Endothelial cell of umbilical vein (primary cell): ENCODE data around the gene BICRA.

Source experiments
- CTCF ChIP-seq, 2 donors: IDR thresholded peaks; 1 replicate in 1 of 2; 2 replicates in 1 of 2; pipeline ENCODE4 v1.5.1; 2011; ENCODE audit warnings: low read length in 2 of 2, mild to moderate bottlenecking in 2 of 2, moderate library complexity in 2 of 2, control low read depth in 1 of 2, inconsistent platforms in 1 of 2, low read depth in 1 of 2; ENCODE audit not compliant: insufficient read depth in 1 of 2; ENCODE audit errors: extremely low read depth in 1 of 2
- EZH2 ChIP-seq: IDR thresholded peaks from 2 replicates; pipeline ENCODE4 v1.6.1; 2012; ENCODE audit warnings: borderline replicate concordance, low read depth, mild to moderate bottlenecking, moderate library complexity, low read length, inconsistent platforms; ENCODE audit not compliant: severe bottlenecking
- FOS ChIP-seq: IDR thresholded peaks from 2 replicates; pipeline ENCODE4 v1.6.1; 2011; ENCODE audit warnings: mild to moderate bottlenecking, low read length, moderate library complexity, borderline replicate concordance; ENCODE audit not compliant: insufficient read depth
- GATA2 ChIP-seq: IDR thresholded peaks from 2 replicates; pipeline ENCODE4 v1.7.0; 2011; ENCODE audit warnings: low read depth, mild to moderate bottlenecking, moderate library complexity, mixed read lengths, low read length; ENCODE audit not compliant: insufficient read length, insufficient read depth
- JUN ChIP-seq: IDR thresholded peaks from 2 replicates; pipeline ENCODE4 v1.6.1; 2011; ENCODE audit warnings: borderline replicate concordance, low read depth; ENCODE audit not compliant: insufficient read length, insufficient read depth
- MAX ChIP-seq: IDR thresholded peaks from 2 replicates; pipeline ENCODE4 v1.6.1; 2011; ENCODE audit not compliant: insufficient read depth, insufficient read length
- MYC ChIP-seq: IDR thresholded peaks from one replicate; pipeline ENCODE4 v1.6.1; 2011; ENCODE audit warnings: mild to moderate bottlenecking, low read depth, low read length
- POLR2A ChIP-seq: IDR thresholded peaks from 2 replicates; pipeline ENCODE4 v1.6.1; 2012; ENCODE audit warnings: low read depth, mild to moderate bottlenecking, control low read depth, low read length
- POLR2AphosphoS5 ChIP-seq: IDR thresholded peaks from 2 replicates; pipeline ENCODE4 v1.6.1; 2012; ENCODE audit warnings: low read depth, mild to moderate bottlenecking, control low read depth, low read length, moderate library complexity; ENCODE audit not compliant: insufficient read depth

DNA sequence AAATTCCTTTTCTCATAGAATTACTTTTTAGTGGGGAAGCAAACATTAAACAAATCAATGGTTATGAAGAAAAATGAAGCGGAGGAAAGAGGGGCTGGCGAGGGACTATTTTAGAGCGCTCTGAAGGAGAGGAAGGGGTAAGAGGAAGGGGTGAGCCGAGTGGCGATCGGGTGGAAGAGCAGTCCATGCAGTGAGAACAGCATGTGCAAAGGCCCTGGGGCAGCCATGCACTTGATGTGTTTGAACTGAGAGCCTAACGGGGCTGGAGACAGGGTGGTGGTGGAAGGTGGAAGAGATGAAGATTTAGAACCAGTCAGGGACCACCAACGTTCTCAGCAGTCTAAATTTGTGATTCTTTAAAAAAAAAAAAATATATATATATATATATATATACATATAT is 122.0 kb downstream of the BICRA start:
- TF ChIP-seq EZH2 (no peak), CTCF (IDR thresholded peaks at IDR 0.05; ENCODE audit: extremely low read depth in 1 of 2, insufficient read depth in 1 of 2, low read depth in 1 of 2, low read length in 2 of 2) (no peak), POLR2AphosphoS5 (no peak), POLR2A (no peak), MAX (no peak), GATA2 (no peak), JUN (no peak), FOS (no peak), MYC (no peak)
